ENCODE results near the gene OGDH. TPM values are rescaled to one million over a fixed set of nuclear protein-coding genes. Genes with fewer than 3 reads are reported as not detected.

The OGDH gene
- total and polyA plus RNA-seq, 2 of the 13 experiments (the other 11 are each of a cell fraction or from before 2014, with no cell fraction given) = 17.4 to 25.4 TPM

GRCh38 chr7:44639671-44640321 lies 33.4 kb downstream of the OGDH start:
- Histone ChIP-seq H3K27ac (ENCODE audit: extremely low read length, insufficient read depth, low read length) (peak overlapping the region; percentile 63), H2AFZ (ENCODE audit: low read length) (no peak overlapping the region), H3K4me1 (ENCODE audit: insufficient read depth, low read length) (peaks cover 31% of the 10 kb centered on the region), H3K4me2 (ENCODE audit: low read depth, low read length) (peak overlapping the region; percentile 63), H3K79me2 (ENCODE audit: insufficient read depth, low read length) (no peaks in the 10 kb centered on the region), H3K27me3 (ENCODE audit: control insufficient read depth in 1 of 2, insufficient read depth in 2 of 2, low read length in 2 of 2) (no peaks in the 10 kb centered on the region), H4K20me1 (ENCODE audit: insufficient read depth, low read length) (peaks cover 14% of the 10 kb centered on the region), H3K36me3 (replicated peaks in 1 of 2; ENCODE audit: control insufficient read depth in 1 of 2, insufficient read depth in 2 of 2, low read length in 2 of 2) (no peaks in the 10 kb centered on the region), H3K4me3 (replicated peaks in 1 of 3; ENCODE audit: insufficient read depth in 1 of 3, low read depth in 2 of 3, low read length in 3 of 3) (peak overlapping the region; percentile 9 to 27 (median 9); a peak in 1 of 6 replicates), H3K9me3 (ENCODE audit: low read length) (no peaks in the 10 kb centered on the region), H3K9ac (ENCODE audit: insufficient read depth, low read depth, low read length) (no peak overlapping the region; the same call in 1 of the 2 replicates)
- intact Hi-C loops (cut with micrococcal nuclease; ENCODE audit: unreplicated experiment) (no loop called here), in situ Hi-C loops (cut with HindIII; ENCODE audit: extremely low pct_ligation_motif_present, low pct_unique_long_range_greater_than_20kb) (no loop called here)
- FAIRE-seq (peak; percentile 98), ATAC-seq (peak; percentile 85), DNase-seq (ENCODE audit: low spot score) (peak; percentile 83)
- BruUV-seq (replicated peaks) = no TSS peak
- 14% methylated on average over 8 of the region's 8 CpGs for WGBS (ENCODE audit: low lambda C conversion rate)
- ChIA-PET POLR2A (interaction anchor here (1.1 to 3.7 kb wide), 7 partner anchors 34 to 208 kb away, joined by 3 to 28 read pairs (median 6); partner anchors contain the start of genes DDX56, H2AZ2, OGDH and TMED4), CTCF (ENCODE audit: low intra/inter-chr PET ratio, low total read pairs) (no interaction called here)
- TF ChIP-seq, protein P1, sequence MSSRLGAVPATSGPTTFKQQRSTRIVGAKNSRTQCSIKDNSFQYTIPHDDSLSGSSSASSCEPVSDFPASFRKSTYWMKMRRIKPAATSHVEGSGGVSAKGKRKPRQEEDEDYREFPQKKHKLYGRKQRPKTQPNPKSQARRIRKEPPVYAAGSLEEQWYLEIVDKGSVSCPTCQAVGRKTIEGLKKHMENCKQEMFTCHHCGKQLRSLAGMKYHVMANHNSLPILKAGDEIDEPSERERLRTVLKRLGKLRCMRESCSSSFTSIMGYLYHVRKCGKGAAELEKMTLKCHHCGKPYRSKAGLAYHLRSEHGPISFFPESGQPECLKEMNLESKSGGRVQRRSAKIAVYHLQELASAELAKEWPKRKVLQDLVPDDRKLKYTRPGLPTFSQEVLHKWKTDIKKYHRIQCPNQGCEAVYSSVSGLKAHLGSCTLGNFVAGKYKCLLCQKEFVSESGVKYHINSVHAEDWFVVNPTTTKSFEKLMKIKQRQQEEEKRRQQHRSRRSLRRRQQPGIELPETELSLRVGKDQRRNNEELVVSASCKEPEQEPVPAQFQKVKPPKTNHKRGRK (CRISPR knock-in tag; IDR thresholded peaks at IDR 0.05) = no peak
- TF ChIP-seq YEATS4 (CRISPR knock-in tag; IDR thresholded peaks at IDR 0.05; ENCODE audit: borderline replicate concordance) = no peak
- no peak for TF ChIP-seq ZNF407 (CRISPR knock-in tag; IDR thresholded peaks at IDR 0.05; ENCODE audit: not compliant biosample characterization)
- no peak for TF ChIP-seq KLF9 (CRISPR knock-in tag; IDR thresholded peaks at IDR 0.05; ENCODE audit: low read depth)
- no peak for TF ChIP-seq ZNF572 (CRISPR knock-in tag; IDR thresholded peaks at IDR 0.05)
- no peak for TF ChIP-seq ZNF670 (CRISPR knock-in tag; IDR thresholded peaks at IDR 0.05; ENCODE audit: borderline replicate concordance)
- no peak for TF ChIP-seq SOX13 (IDR thresholded peaks at IDR 0.05)
- TF ChIP-seq SOX13 (CRISPR knock-in tag; conservative IDR thresholded peaks at IDR 0.05 in 1 of 2, IDR thresholded peaks at IDR 0.05 in 1 of 2) = peak in 1 of 2 experiments; percentile 69; a peak in 2 of 4 replicates
- TF ChIP-seq KMT2A (CRISPR knock-in tag; IDR thresholded peaks at IDR 0.05) = no peak
- TF ChIP-seq KDM2A (CRISPR knock-in tag; IDR thresholded peaks at IDR 0.05; ENCODE audit: borderline replicate concordance, low read depth) = peak; percentile 64
- TF ChIP-seq ZKSCAN5 (CRISPR knock-in tag; IDR thresholded peaks at IDR 0.05) = no peak
- TF ChIP-seq, protein P2, sequence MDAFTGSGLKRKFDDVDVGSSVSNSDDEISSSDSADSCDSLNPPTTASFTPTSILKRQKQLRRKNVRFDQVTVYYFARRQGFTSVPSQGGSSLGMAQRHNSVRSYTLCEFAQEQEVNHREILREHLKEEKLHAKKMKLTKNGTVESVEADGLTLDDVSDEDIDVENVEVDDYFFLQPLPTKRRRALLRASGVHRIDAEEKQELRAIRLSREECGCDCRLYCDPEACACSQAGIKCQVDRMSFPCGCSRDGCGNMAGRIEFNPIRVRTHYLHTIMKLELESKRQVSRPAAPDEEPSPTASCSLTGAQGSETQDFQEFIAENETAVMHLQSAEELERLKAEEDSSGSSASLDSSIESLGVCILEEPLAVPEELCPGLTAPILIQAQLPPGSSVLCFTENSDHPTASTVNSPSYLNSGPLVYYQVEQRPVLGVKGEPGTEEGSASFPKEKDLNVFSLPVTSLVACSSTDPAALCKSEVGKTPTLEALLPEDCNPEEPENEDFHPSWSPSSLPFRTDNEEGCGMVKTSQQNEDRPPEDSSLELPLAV (CRISPR knock-in tag; conservative IDR thresholded peaks at IDR 0.05; ENCODE audit: low read depth) = no peak
- TF ChIP-seq XBP1 (CRISPR knock-in tag; IDR thresholded peaks at IDR 0.05) = no peak
